CD14-positive monocyte (primary cell): ENCODE results near the gene ALS2CL. TPM values are rescaled to one million over a fixed set of nuclear protein-coding genes. Genes with fewer than 3 reads are reported as not detected.

Experiments used
- DNase-seq, 3 donors: peaks; one replicate each; pipeline ENCODE4 v3.0.0-alpha.2; 2011 to 2022
- H2AFZ ChIP-seq: 2 replicates; pipeline ENCODE4 v1.6.0; 2012; ENCODE audit warnings: mild to moderate bottlenecking, low read depth, low read length, inconsistent platforms; ENCODE audit not compliant: insufficient read depth, poor library complexity, severe bottlenecking
- H3K27ac ChIP-seq, 2 donors: 1 replicate in 1 of 2; 2 replicates in 1 of 2; pipeline ENCODE4 v1.5.1; 2012 to 2013; ENCODE audit warnings: low read length in 2 of 2, control low read depth in 1 of 2, inconsistent platforms in 1 of 2, low read depth in 1 of 2, mild to moderate bottlenecking in 1 of 2
- H3K27me3 ChIP-seq, 2 donors: one replicate each; pipeline versions ENCODE4 v1.6.0 to v1.6.1; 2011 to 2013; ENCODE audit warnings: low read length in 2 of 2; ENCODE audit not compliant: control insufficient read depth in 2 of 2, insufficient read depth in 2 of 2
- H3K36me3 ChIP-seq, 2 donors: replicated peaks in 1 of 2; 1 replicate in 1 of 2; 2 replicates in 1 of 2; pipeline versions ENCODE4 v1.5.1 to v1.6.1; 2012 to 2013; ENCODE audit warnings: low read length in 2 of 2, control low read depth in 1 of 2, inconsistent platforms in 1 of 2, mild to moderate bottlenecking in 1 of 2; ENCODE audit not compliant: insufficient read depth in 2 of 2, control insufficient read depth in 1 of 2
- H3K4me1 ChIP-seq, 2 donors: 1 replicate in 1 of 2; 2 replicates in 1 of 2; pipeline versions ENCODE4 v1.5.1 to v1.6.1; 2012 to 2013; ENCODE audit warnings: low read length in 2 of 2, control low read depth in 1 of 2, inconsistent platforms in 1 of 2, mild to moderate bottlenecking in 1 of 2, moderate library complexity in 1 of 2; ENCODE audit not compliant: insufficient read depth in 2 of 2, control insufficient read depth in 1 of 2
- H3K4me2 ChIP-seq: replicated peaks from 2 replicates; pipeline ENCODE3; 2012; ENCODE audit warnings: low read length, moderate library complexity, mild to moderate bottlenecking; ENCODE audit not compliant: poor library complexity, severe bottlenecking; ENCODE audit errors: extremely low read depth
- H3K4me3 ChIP-seq, 3 experiments: fragments of 200-600 bp in 1 of 3; sonication (generic) in 1 of 3; replicated peaks in 1 of 3; 1 replicate in 2 of 3; 2 replicates in 1 of 3; pipeline ENCODE4 v1.5.1; 2011 to 2013; ENCODE audit warnings: low read length in 3 of 3, mild to moderate bottlenecking in 3 of 3, control low read depth in 2 of 3, low read depth in 2 of 3, inconsistent platforms in 1 of 3, moderate library complexity in 1 of 3
- H3K79me2 ChIP-seq: 2 replicates; pipeline ENCODE4 v1.6.0; 2012; ENCODE audit warnings: mild to moderate bottlenecking, control low read depth, inconsistent platforms, low read length, moderate library complexity; ENCODE audit not compliant: insufficient read depth
- H3K9ac ChIP-seq: 2 replicates; pipeline ENCODE4 v1.6.0; 2017; ENCODE audit warnings: low read length, mild to moderate bottlenecking; ENCODE audit not compliant: insufficient read depth, poor library complexity, severe bottlenecking
- H3K9me3 ChIP-seq, 2 donors: replicated peaks in 1 of 2; 1 replicate in 1 of 2; 2 replicates in 1 of 2; pipeline versions ENCODE4 v1.5.1 to v1.6.1; 2012 to 2013; ENCODE audit warnings: low read length in 2 of 2, control low read depth in 1 of 2; ENCODE audit not compliant: control insufficient read depth in 1 of 2, insufficient read depth in 1 of 2
- H4K20me1 ChIP-seq: 2 replicates; pipeline ENCODE4 v1.6.0; 2012; ENCODE audit warnings: mild to moderate bottlenecking, low read length, control low read depth, moderate library complexity; ENCODE audit not compliant: insufficient read depth
- H3K27ac Mint-ChIP-seq, 7 donors: one replicate each; pipeline ENCODE4 v1.8.0; 2020; ENCODE audit warnings: mild to moderate bottlenecking in 7 of 7, mixed read lengths in 7 of 7, moderate library complexity in 6 of 7, inconsistent platforms in 2 of 7
- H3K27me3 Mint-ChIP-seq, 3 donors: one replicate each; pipeline ENCODE4 v1.8.0; 2021 to 2022; ENCODE audit warnings: low read depth in 3 of 3, mild to moderate bottlenecking in 3 of 3, mixed read lengths in 3 of 3, moderate library complexity in 3 of 3, inconsistent platforms in 1 of 3
- H3K36me3 Mint-ChIP-seq, 2 donors: one replicate each; pipeline ENCODE4 v1.8.0; 2020; ENCODE audit warnings: mixed read lengths in 2 of 2, inconsistent platforms in 1 of 2, mild to moderate bottlenecking in 1 of 2
- H3K4me1 Mint-ChIP-seq: one replicate; pipeline ENCODE4 v1.8.0; 2020; ENCODE audit warnings: mild to moderate bottlenecking, mixed read lengths
- H3K4me3 Mint-ChIP-seq, 2 donors: one replicate each; pipeline ENCODE4 v1.8.0; 2020; ENCODE audit warnings: mild to moderate bottlenecking in 2 of 2, mixed read lengths in 2 of 2, moderate library complexity in 1 of 2
- H3K9me3 Mint-ChIP-seq, 7 donors: one replicate each; pipeline ENCODE4 v1.8.0; 2020 to 2022; ENCODE audit warnings: mixed read lengths in 7 of 7, mild to moderate bottlenecking in 6 of 7, moderate library complexity in 6 of 7, inconsistent platforms in 2 of 7
- CTCF ChIP-seq: fragments of 200-600 bp; IDR thresholded peaks from one replicate; pipeline ENCODE4 v1.8.0; 2022; ENCODE audit warnings: antibody characterized with exemption, mild to moderate bottlenecking
- WGBS: methylation state at CpG from one replicate; pipeline ENCODE4 v1.1.5; 2013; ENCODE audit warnings: missing lambda C conversion rate; ENCODE audit not compliant: insufficient coverage; 5-methylcytosine and 5-hydroxymethylcytosine counted together
- intact Hi-C, 2 donors: fragments of 100-400 bp; cut with micrococcal nuclease; formaldehyde crosslinking; loops; one replicate each; pipeline versions ENCODE4 v1.15.0 to v1.15.1; 2023
- polyA plus RNA-seq, 3 donors: library from polyadenylated mRNA; depleted of rRNA in 1 of 3; unstranded in 2 of 3; stranded (reverse) in 1 of 3; fragments of 300-500 nt in 2 of 3; fragments of >200 nt in 1 of 3; fragmentation: Illumina TruSeq in 2 of 3; gene quantifications; 1 replicate in 2 of 3; 2 replicates in 1 of 3; pipeline ENCODE4 v1.2.3, GENCODE V29; 2012 to 2021

The ALS2CL gene
- polyA plus RNA-seq, 3 donors, result 0.38 to 5.7 (median 0.55) TPM

GRCh38 chr3:46710671-46711295 is 17.3 kb upstream of the ALS2CL start:
- no peaks in the 10 kb centered on the region for H3K4me1 ChIP-seq
- Mint-ChIP-seq H3K4me3 (no peak overlapping the region), H3K4me1 (no peaks in the 10 kb centered on the region), H3K9me3 (no peaks in the 10 kb centered on the region), H3K27me3 (peaks cover 3 to 7% (median 4%) of the 10 kb centered on the region in 3 donors), H3K27ac (no peak overlapping the region), H3K36me3 (no peaks in the 10 kb centered on the region)
- no peak overlapping the region for H3K4me3 ChIP-seq
- no peaks in the 10 kb centered on the region for H4K20me1 ChIP-seq
- no peaks in the 10 kb centered on the region for H3K27me3 ChIP-seq
- H3K36me3 ChIP-seq, result no peaks in the 10 kb centered on the region
- intact Hi-C loops, result no loop called here
- H3K79me2 ChIP-seq, result no peaks in the 10 kb centered on the region
- H3K9ac ChIP-seq, result no peak overlapping the region
- WGBS, result 100% methylated on average over 6 of the region's 6 CpGs
- no peak overlapping the region for H2AFZ ChIP-seq
- no peaks in the 10 kb centered on the region for H3K9me3 ChIP-seq
- DNase-seq, result no peak
- H3K27ac ChIP-seq, result no peak overlapping the region
- TF ChIP-seq CTCF, result no peak
- no peak overlapping the region for H3K4me2 ChIP-seq

- no peaks in the 10 kb centered on the region for H3K9me3 ChIP-seq
- DNase-seq, result no peak
- intact Hi-C loops, result no loop called here
- H3K4me2 ChIP-seq, result no peak overlapping the region
- Mint-ChIP-seq H3K4me3 (no peak overlapping the region), H3K4me1 (no peaks in the 10 kb centered on the region), H3K27me3 (peaks cover 3 to 10% (median 6%) of the 10 kb centered on the region in 3 donors), H3K9me3 (no peaks in the 10 kb centered on the region), H3K36me3 (no peaks in the 10 kb centered on the region), H3K27ac (peak overlapping the region in 1 of 7 donors; percentile 35)
- H3K79me2 ChIP-seq, result no peaks in the 10 kb centered on the region
- WGBS, result 97% methylated on average over 7 of the region's 7 CpGs
- H3K36me3 ChIP-seq, result no peaks in the 10 kb centered on the region
- TF ChIP-seq CTCF, result no peak
- no peaks in the 10 kb centered on the region for H3K4me1 ChIP-seq
- no peak overlapping the region for H3K4me3 ChIP-seq
- no peak overlapping the region for H3K9ac ChIP-seq
- H2AFZ ChIP-seq, result no peak overlapping the region
- no peaks in the 10 kb centered on the region for H4K20me1 ChIP-seq
- H3K27ac ChIP-seq, result no peak overlapping the region
- no peaks in the 10 kb centered on the region for H3K27me3 ChIP-seq
These were observed 16.8 kb upstream of the ALS2CL start for GRCh38 chr3:46710229-46710628.
